ENCODE data around the gene SORD.
A peak's percentile ranks its signal among the peaks of the same experiment; 100 is the strongest.

The SORD gene

DNA sequence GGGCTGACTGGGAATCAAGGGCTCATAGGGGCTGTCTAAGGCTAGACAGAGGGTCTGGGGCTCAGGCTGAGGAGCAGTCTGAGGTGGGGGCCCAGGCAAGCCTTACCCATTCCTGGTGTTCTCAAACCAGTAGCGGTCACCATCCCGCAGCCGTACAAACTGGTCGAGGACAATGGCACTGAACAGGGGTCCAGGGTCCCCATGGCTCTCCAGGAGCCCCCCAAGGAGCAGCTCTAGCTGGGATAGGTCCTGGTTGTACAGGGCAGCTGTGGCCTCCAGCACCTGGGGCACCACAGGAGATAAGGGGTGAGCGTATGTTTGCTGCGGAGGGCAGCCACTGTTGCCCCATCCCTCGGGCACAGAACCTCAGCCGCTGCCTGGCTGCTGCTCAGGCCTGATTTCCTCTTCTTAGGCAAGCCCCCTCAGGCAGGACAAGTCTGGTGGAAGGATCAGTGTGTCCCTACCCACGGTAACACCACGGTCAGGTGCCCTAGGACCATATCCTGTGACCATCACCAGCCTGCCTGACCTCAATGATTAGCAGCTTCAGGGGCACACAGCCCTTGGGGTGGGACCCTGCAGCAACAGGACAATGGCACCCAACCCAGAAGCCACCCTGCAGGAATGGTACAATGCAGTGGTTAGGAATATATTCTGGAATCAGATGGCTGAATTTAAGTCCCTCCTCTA lies 85.1 kb downstream of the SORD start:
- H3K36me3 ChIP-seq = no peaks in the 10 kb centered on the region
- H4K20me1 ChIP-seq = no peaks in the 10 kb centered on the region
- H3K9ac ChIP-seq = no peak overlapping the region
- no peak overlapping the region for H3K4me3 ChIP-seq
- H3K4me1 ChIP-seq = peaks cover 16% of the 10 kb centered on the region
- H3K9me3 ChIP-seq = peaks cover 19% of the 10 kb centered on the region
- H3K4me2 ChIP-seq = no peak overlapping the region
- TF ChIP-seq Cebpa-rat (IDR thresholded peaks at IDR 0.05) = no peak
- no peak overlapping the region for H3K27ac ChIP-seq
- H3K27me3 ChIP-seq = peaks cover 18% of the 10 kb centered on the region

DNA sequence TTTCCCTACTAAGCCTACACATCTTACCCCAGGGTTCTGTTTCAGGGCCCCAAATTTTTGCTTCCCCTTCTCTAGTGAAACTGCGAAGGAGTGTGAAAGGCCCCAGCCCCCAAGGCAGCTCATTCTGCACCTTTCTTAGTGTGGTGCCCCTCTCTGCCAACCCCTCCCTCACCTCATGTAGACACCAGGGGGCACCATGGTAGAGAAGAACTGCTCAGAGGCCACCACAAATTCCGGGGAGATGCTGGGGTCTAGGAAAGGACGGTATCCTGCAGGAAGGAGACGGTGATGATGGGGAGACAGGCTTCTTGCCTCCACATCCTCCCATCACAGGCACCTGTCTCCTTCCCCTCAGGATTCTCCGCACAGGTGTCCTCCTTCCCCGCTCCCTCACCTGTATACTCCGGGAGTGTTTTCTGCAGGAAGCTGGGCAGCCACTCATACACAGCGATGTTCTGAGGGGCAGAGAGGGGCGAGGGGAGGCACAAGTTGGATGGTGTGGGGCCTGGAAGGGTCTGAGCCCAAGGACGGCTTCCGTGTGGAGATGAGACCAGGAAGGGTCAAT lies 87.3 kb downstream of the SORD start:
- no peaks in the 10 kb centered on the region for H4K20me1 ChIP-seq
- H3K27ac ChIP-seq = no peak overlapping the region
- H3K4me1 ChIP-seq = peaks cover 16% of the 10 kb centered on the region
- peaks cover 41% of the 10 kb centered on the region for H3K27me3 ChIP-seq
- H3K4me2 ChIP-seq = no peak overlapping the region
- no peaks in the 10 kb centered on the region for H3K36me3 ChIP-seq
- TF ChIP-seq Cebpa-rat (IDR thresholded peaks at IDR 0.05) = no peak
- H3K4me3 ChIP-seq = no peak overlapping the region
- H3K9ac ChIP-seq = no peak overlapping the region
- peaks cover 36% of the 10 kb centered on the region for H3K9me3 ChIP-seq

DNA sequence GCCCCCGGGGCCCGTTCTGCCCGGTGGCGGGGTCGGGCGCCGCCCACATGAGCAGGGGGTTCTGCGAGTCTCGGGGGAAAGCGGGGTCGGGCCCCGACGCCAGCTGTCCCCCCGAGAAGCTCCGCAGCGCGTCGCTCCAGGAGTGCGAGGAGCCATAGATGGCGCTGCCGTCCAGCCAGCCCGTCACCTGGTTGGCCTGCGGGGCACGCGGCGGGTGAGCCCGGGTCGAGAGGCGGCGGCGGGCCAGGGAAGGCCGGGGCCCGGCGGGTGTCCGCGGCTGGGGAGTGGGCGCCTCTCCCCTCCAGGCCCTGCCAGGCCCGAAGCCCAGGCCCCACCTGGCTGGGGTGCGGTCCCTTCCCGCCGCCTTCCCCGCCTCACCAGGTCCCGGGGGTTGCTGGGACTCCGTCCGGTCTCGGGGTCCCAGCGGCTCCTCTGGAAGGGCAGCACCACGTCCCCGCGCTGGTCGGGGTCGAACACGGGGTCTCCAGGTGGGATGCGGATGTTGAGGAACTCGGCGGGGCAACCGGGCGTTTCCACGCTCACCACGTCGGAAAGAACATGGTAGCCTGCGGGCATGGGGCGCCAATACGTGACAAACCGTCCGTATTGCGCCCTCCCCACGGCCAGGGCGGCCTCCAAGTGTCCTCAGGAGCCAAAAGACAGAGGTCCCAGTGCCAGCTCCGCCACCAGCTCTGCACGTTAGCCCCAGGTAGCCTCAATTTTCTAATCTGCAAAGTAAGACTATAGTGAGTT lies 88.6 kb downstream of the SORD start:
- Histone ChIP-seq H4K20me1 (no peaks in the 10 kb centered on the region), H3K4me1 (peaks cover 7% of the 10 kb centered on the region), H3K4me2 (no peak overlapping the region), H3K27me3 (peaks cover 53% of the 10 kb centered on the region), H3K9ac (no peak overlapping the region), H3K36me3 (no peaks in the 10 kb centered on the region), H3K4me3 (no peak overlapping the region), H3K9me3 (peaks cover 36% of the 10 kb centered on the region), H3K27ac (no peak overlapping the region)
- no peak for TF ChIP-seq Cebpa-rat (IDR thresholded peaks at IDR 0.05)

DNA sequence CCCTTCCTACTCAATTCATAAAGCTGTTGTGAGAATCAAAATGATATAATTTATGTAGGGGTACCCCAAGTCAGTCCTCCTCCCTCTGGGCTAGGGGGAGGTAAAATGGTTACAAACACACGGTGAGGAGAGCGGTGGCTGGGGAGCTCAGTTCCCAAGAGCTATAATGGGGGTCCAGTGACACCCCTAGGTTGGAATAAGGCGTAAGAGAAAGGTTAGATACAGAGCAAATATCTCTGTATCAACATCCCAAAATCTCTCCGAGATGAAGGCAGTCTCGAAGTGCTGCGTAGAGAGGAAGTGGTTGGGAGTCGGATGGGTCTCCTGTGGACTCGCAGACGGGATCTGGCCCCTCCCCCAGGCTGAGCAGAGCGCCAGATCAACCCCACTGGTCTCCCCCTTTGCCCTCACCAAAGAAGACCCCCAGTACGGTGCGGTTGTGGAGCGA lies 89.2 kb downstream of the SORD start:
- H3K4me1 ChIP-seq = peaks cover under 1% of the 10 kb centered on the region; the same call in 1 of the 2 replicates
- TF ChIP-seq Cebpa-rat (IDR thresholded peaks at IDR 0.05) = no peak
- H3K9me3 ChIP-seq = peaks cover 36% of the 10 kb centered on the region
- no peak overlapping the region for H3K27ac ChIP-seq
- no peak overlapping the region for H3K4me3 ChIP-seq
- H3K27me3 ChIP-seq = peaks cover 59% of the 10 kb centered on the region
- no peaks in the 10 kb centered on the region for H3K36me3 ChIP-seq
- no peak overlapping the region for H3K9ac ChIP-seq
- H4K20me1 ChIP-seq = no peaks in the 10 kb centered on the region
- no peak overlapping the region for H3K4me2 ChIP-seq

DNA sequence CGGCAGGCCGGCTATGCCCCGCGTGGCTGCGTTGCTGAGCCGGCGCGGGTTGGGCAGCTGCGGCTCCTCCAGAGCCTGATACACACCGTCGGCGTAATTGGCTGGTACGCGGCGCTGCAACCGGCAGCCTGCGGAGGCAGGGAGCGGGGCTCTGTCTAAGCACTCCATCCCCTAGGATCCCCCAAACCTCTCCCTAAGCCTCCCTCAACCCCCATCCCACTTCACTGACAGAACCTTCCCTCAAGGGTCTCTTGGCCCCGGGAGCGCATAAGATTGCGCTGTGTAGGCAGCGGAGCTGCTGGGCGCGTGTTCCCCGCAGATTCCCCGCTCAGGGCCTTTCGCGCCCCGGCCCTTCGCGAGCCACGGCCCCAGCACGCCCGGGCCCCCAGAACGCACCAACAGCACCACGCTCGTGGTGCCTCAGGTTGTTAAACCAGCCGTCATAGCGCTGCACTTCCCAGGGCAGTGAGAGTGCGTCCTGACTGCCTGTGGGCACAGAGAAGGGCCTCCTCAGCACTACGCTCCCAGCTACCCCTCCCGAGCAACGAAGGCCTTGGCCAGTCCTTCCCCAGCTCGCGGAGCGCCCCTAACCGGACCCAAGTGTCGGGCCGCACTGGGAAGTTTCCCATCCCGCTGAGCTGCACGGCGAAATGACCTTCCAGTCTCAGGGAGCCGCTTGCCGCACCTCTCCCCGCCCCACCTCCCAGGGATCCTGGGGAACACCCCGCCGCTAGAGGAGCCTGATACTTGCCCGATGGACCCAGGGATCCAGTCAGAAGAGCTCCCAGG lies 89.8 kb downstream of the SORD start:
- H3K27ac ChIP-seq = no peak overlapping the region
- H3K9ac ChIP-seq = no peak overlapping the region
- H3K27me3 ChIP-seq = peaks cover 65% of the 10 kb centered on the region
- peak overlapping the region; percentile 18; the same call in 1 of the 2 replicates for H3K4me3 ChIP-seq
- peaks cover 36% of the 10 kb centered on the region for H3K9me3 ChIP-seq
- no peaks in the 10 kb centered on the region for H3K4me1 ChIP-seq
- no peak overlapping the region for H3K4me2 ChIP-seq
- H4K20me1 ChIP-seq = no peaks in the 10 kb centered on the region
- H3K36me3 ChIP-seq = no peaks in the 10 kb centered on the region
- TF ChIP-seq Cebpa-rat (IDR thresholded peaks at IDR 0.05) = no peak

DNA sequence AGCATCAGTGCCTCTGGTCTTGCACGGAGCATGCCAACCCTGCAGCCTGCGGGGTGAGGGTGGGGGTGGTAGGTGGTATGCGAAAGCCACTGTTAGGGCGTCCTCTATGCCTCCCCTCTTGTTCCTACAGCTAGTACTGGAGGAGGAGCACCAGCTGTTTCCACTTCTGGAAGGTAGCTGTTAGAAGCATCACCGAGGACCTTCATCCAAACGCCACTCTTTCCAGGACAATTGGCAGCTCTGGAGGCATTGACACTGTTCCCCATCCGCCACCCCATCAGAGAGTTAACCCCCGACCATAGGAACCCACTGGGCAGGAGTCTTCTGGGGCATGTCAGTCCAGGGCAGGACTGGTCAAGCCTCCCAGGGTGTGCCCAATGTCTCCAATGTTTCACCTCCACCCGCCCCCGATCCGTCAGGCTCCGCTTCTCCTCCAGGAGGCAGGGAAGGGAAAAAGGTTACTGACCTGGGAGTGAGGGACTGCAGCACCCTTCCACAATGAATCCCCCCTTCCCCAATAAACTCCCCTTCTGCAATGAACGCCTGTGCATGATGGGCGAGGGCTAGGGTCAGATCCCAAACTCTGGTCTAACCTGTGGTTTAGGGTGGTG lies 90.5 kb downstream of the SORD start:
- H3K4me3 ChIP-seq = no peak overlapping the region
- no peak overlapping the region for H3K4me2 ChIP-seq

DNA sequence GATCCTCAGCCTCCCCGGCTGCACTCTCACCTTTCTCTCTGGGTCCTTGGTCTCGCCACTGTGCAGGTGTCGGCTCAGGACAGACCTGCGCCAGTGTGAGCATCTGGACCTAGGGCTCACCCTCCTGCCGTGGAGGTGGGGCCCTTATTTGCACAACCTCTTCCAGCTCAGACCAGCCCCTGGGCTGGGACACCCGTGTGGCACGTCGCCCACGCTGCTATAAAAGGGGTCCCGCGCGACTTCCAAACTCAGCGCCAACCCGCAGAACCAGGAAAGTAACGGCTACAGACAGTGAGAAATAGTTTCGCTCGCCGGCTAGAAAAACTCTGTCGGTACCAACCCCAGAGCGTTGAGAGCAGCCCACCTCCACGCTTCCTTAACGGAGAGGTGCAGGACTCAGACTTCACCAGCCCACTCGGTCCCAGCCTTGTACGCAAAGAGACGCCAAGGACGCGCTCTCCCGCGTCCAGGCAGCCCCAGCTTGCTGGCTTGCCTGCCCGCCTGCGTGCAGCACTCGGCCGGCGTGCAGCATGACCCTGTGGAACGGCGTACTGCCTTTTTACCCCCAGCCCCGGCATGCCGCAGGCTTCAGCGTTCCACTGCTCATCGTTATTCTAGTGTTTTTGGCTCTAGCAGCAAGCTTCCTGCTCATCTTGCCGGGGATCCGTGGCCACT lies 91.2 kb downstream of the SORD start, which contains the start of the genes DUOX2 and DUOXA2:
Gene DUOX2 (minus strand): TSS at position 97 of the 675 bp plus-strand sequence. CDS start 761 bp downstream, outside the sequence.
Gene DUOXA2 (plus strand): TSS at position 251 of the 675 bp plus-strand sequence. CDS start 280 bp downstream, at position 531.
- Histone ChIP-seq H3K9me3 (peaks cover 36% of the 10 kb centered on the region), H3K9ac (no peak within 1 kb of the TSS), H3K27ac (no peak within 1 kb of the TSS), H3K4me3 (peak within 1 kb of the TSS; percentile 18; the same call in 1 of the 2 replicates), H3K36me3 (no peaks in the 10 kb centered on the region), H3K4me1 (no peaks in the 10 kb centered on the region), H3K4me2 (no peak within 1 kb of the TSS), H3K27me3 (peaks cover 67% of the 10 kb centered on the region), H4K20me1 (no peaks in the 10 kb centered on the region)
- TF ChIP-seq Cebpa-rat (IDR thresholded peaks at IDR 0.05) = no peak

More for the DNA sequence above, 90.5 kb downstream of the SORD start:
- Histone ChIP-seq H3K27ac (no peak overlapping the region), H3K9ac (no peak overlapping the region), H3K9me3 (peaks cover 36% of the 10 kb centered on the region), H3K36me3 (no peaks in the 10 kb centered on the region), H3K27me3 (peaks cover 67% of the 10 kb centered on the region), H4K20me1 (no peaks in the 10 kb centered on the region), H3K4me1 (no peaks in the 10 kb centered on the region)
- no peak for TF ChIP-seq Cebpa-rat (IDR thresholded peaks at IDR 0.05)

DNA sequence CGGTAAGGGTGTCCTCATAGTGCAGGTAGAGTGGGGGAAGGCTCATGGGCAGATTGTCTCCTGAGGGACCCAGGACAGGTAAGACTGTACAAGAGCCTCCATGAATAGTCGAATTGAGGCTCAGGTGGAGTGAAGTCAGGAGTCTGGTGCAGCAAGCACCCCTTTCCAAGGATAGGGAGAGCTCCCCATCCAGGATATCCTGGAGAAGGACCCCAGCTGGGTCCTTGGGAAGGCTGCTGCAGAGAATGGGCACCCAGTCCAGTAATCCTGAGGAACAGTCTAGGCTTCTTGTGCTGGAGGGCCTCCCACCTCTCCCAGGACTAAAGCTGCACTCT lies 91.7 kb downstream of the SORD start:
- Histone ChIP-seq H3K27me3 (peaks cover 67% of the 10 kb centered on the region), H3K4me2 (no peak overlapping the region)

More for the DNA sequence above, 91.7 kb downstream of the SORD start:
- no peak overlapping the region for H3K4me3 ChIP-seq
- no peak overlapping the region for H3K27ac ChIP-seq
- peaks cover 36% of the 10 kb centered on the region for H3K9me3 ChIP-seq
- no peaks in the 10 kb centered on the region for H3K4me1 ChIP-seq
- H3K36me3 ChIP-seq = no peaks in the 10 kb centered on the region
- no peak for TF ChIP-seq Cebpa-rat (IDR thresholded peaks at IDR 0.05)
- H4K20me1 ChIP-seq = no peaks in the 10 kb centered on the region
- no peak overlapping the region for H3K9ac ChIP-seq

Data from BLaER1 (cell line).